Stimulated activated naive CD8-positive, alpha-beta T cell treated with anti-CD3 and anti-CD28 coated beads, Interleukin-15, Interleukin-2, amounts not matched to agents 100 ng/mL and 50 ng/mL, for 24 hours (primary cell): Measurements from ENCODE around the gene SPA17.

Experiments
- H3K27ac Mint-ChIP-seq: one replicate; pipeline ENCODE4 v1.8.0; 2021; ENCODE audit warnings: mild to moderate bottlenecking, mixed read lengths
- H3K27me3 Mint-ChIP-seq: one replicate; pipeline ENCODE4 v1.8.0; 2021; ENCODE audit warnings: mixed read lengths
- H3K36me3 Mint-ChIP-seq: one replicate; pipeline ENCODE4 v1.8.0; 2021; ENCODE audit warnings: low read depth, mixed read lengths
- H3K4me1 Mint-ChIP-seq: one replicate; pipeline ENCODE4 v1.8.0; 2021; ENCODE audit warnings: low read depth, mixed read lengths
- H3K4me3 Mint-ChIP-seq: one replicate; pipeline ENCODE4 v1.8.0; 2021; ENCODE audit warnings: mild to moderate bottlenecking, mixed read lengths
- H3K9me3 Mint-ChIP-seq: one replicate; pipeline ENCODE4 v1.8.0; 2021; ENCODE audit warnings: mixed read lengths

SPA17 gene

DNA sequence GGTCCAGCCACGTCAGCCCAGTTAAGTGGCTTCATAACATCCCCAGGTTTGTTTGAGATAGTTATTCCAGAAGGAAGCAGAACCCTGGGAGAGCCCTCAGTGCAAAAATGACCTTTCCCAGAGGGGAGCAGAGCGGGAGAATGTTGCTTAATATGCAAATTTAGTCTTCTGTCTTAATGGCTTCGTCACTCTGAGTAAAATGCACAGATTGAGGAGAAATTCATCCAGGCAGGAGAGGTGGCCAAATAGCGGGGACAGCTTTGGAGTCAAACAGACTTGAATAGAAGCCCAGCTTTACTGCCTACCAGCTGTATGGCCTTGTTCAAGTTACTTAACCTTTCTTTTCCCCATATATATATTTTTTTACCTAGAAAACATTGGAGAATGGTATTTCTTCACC, 53.8 kb downstream of the SPA17 start:
- Mint-ChIP-seq H3K27me3 (peaks cover 6% of the 10 kb centered on the region), H3K4me3 (no peak overlapping the region), H3K9me3 (no peaks in the 10 kb centered on the region), H3K27ac (no peak overlapping the region), H3K4me1 (peaks cover 22% of the 10 kb centered on the region), H3K36me3 (no peaks in the 10 kb centered on the region)

DNA sequence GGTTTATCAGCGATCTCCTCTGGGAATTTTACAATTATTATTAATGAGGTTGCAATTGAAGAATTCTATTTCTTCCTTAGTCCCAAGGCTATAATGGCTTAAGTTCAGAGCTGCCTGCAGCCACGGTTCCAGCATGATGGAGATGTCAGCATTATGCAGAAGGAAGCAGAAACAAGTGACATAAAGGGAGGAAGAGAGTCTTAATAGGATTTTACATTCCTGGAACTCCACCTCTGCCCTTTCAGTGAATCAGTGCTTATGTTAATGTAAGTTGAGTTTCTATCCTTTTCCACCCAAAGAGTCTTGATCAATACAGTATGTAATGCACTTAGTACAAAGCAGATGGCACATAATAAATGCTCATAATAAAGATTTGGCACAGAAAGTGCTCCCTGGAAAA, 54.4 kb downstream of the SPA17 start:
- H3K4me1 Mint-ChIP-seq, result peaks cover 20% of the 10 kb centered on the region
- H3K36me3 Mint-ChIP-seq, result no peaks in the 10 kb centered on the region
- H3K4me3 Mint-ChIP-seq, result no peak overlapping the region
- H3K9me3 Mint-ChIP-seq, result no peaks in the 10 kb centered on the region
- peaks cover 6% of the 10 kb centered on the region for H3K27me3 Mint-ChIP-seq
- no peak overlapping the region for H3K27ac Mint-ChIP-seq

DNA sequence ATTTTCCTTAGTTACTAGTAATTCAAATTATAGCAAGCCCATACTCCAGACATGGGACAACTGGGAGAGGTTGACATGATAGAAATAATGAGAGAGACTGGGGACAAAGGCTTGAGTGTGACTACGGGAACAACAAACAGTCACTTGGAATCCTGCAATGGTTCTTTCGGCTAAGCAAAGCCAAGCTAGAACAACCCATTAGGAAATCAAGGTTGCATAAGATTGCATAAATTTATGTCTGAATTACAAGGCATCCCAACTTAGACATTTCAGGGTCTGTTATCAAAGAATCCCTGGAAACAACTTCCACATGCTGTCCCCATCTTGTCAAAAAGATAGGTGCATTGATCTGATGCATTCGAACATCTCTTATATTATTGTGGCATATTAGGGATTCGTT, 55.9 kb downstream of the SPA17 start:
- H3K9me3 Mint-ChIP-seq, result no peaks in the 10 kb centered on the region
- peaks cover 6% of the 10 kb centered on the region for H3K27me3 Mint-ChIP-seq
- peaks cover 15% of the 10 kb centered on the region for H3K4me1 Mint-ChIP-seq
- no peaks in the 10 kb centered on the region for H3K36me3 Mint-ChIP-seq
- H3K27ac Mint-ChIP-seq, result no peak overlapping the region
- no peak overlapping the region for H3K4me3 Mint-ChIP-seq

DNA sequence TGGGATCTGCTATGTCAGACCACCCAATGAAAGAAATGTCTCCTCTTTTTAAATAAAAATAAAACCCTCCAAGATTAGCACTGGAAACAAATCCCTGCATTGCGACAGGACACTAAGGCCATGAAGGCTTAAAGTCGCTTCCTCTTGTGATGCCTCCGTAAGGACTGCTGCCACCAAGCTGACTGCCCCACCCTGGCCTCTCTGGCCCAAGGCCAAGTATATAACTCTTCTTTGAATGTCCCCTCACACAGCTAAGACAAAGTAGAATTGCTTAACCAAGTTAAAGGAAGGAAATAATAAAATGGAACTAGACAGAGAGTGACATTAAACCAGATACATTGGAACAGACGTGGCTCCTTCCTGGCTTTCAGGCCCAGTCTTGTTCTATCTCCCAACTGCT, 58.5 kb downstream of the SPA17 start:
- no peak overlapping the region for H3K27ac Mint-ChIP-seq
- H3K4me1 Mint-ChIP-seq, result no peaks in the 10 kb centered on the region
- no peaks in the 10 kb centered on the region for H3K9me3 Mint-ChIP-seq
- H3K36me3 Mint-ChIP-seq, result no peaks in the 10 kb centered on the region
- no peaks in the 10 kb centered on the region for H3K27me3 Mint-ChIP-seq
- no peak overlapping the region for H3K4me3 Mint-ChIP-seq

DNA sequence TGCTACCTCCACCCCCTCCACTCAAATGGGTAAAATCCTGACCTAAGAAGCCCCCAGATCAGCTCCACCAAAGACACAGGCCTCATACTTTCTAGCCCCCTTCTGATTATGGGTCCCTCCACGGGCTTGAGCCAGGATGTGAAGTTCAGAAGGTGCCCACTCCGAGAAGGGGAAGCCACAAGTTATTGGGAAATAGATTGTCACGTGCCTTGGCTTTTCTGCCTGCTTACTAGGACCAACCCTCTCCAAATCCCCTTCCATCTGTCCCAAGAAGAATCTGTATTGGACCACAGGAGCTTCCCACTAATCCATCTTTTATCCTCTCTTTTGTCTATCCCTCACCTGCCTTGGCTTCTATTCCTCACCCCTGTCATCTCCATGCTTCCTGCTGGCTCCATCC, 63.0 kb downstream of the SPA17 start:
- Mint-ChIP-seq H3K4me3 (no peak overlapping the region), H3K36me3 (no peaks in the 10 kb centered on the region), H3K4me1 (peaks cover 14% of the 10 kb centered on the region), H3K27ac (no peak overlapping the region), H3K9me3 (no peaks in the 10 kb centered on the region), H3K27me3 (peaks cover 8% of the 10 kb centered on the region)

DNA sequence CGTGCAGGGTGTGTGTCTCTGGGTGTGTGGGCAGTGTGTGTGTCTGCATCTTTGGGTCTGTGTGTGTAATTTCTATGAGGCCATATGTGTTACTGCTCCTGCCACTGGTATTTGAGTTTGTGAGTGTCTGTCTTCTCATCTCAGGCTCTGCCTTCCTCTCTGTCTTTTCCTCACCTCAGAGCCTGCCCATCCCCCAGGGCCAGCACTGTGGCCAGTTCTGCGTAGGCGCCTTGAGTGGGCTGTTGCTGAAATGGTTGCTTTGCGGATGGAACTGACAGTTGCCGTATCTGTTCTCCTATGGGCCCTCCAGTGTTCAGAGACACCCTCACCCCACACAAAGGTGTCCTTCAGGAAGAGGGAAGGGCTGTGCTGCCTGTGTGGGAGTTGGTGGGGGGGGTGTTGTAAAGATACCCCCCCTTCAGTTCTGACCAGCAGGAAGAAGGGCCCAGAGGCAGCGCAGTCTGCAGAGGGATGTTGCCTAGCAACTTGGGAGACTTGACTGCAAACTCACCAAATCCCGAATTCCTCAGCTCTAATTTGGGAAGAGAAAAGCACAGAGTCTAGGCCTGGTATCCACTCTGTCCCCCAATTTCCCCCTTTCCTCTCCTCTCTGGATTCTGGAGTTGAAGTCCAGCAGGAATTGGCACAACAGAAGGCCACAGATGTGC, 64.1 kb downstream of the SPA17 start:
- Mint-ChIP-seq H3K4me3 (no peak overlapping the region), H3K36me3 (no peaks in the 10 kb centered on the region), H3K27me3 (peaks cover 8% of the 10 kb centered on the region), H3K9me3 (no peaks in the 10 kb centered on the region), H3K27ac (no peak overlapping the region), H3K4me1 (peaks cover 14% of the 10 kb centered on the region)

DNA sequence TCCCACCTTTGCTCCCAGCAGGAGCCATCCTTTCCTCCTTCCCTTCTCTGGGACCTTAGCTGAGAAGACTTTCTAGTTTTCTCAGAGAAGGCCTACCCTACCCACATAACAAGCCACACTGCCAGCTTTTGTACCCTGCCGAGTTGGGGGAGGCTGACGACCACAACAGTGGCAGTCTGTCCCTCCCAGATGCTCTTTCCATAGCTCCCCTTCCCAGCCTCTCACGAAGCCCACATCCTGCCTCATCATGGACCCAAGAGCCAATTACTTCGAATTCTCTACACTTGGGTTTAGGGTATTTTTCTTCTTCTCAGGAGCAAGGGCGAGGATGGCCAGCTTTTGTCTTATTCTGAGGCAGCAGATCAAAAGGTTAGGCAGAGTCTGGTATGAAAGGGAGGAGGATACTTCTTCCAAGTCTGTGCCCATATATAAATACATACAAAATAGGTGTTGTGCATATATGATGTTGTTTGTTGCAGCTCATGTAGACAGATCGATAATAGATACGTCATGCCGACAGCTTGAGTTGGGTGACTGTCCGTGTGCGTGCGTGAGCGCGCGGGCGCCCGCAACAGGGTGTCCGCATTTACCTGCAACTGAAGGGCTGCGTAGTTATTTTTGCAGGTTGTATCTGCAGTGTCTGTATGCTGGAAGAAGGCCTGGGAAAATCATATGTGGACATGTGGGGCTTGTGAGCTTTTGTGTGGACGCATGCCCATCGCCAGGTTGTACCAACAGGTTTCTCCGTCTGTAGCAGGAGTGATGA, 65.2 kb downstream of the SPA17 start:
- peaks cover 8% of the 10 kb centered on the region for H3K27me3 Mint-ChIP-seq
- no peak overlapping the region for H3K27ac Mint-ChIP-seq
- no peaks in the 10 kb centered on the region for H3K9me3 Mint-ChIP-seq
- H3K36me3 Mint-ChIP-seq, result no peaks in the 10 kb centered on the region
- peak overlapping the region; percentile 81 for H3K4me3 Mint-ChIP-seq
- peaks cover 14% of the 10 kb centered on the region for H3K4me1 Mint-ChIP-seq

DNA sequence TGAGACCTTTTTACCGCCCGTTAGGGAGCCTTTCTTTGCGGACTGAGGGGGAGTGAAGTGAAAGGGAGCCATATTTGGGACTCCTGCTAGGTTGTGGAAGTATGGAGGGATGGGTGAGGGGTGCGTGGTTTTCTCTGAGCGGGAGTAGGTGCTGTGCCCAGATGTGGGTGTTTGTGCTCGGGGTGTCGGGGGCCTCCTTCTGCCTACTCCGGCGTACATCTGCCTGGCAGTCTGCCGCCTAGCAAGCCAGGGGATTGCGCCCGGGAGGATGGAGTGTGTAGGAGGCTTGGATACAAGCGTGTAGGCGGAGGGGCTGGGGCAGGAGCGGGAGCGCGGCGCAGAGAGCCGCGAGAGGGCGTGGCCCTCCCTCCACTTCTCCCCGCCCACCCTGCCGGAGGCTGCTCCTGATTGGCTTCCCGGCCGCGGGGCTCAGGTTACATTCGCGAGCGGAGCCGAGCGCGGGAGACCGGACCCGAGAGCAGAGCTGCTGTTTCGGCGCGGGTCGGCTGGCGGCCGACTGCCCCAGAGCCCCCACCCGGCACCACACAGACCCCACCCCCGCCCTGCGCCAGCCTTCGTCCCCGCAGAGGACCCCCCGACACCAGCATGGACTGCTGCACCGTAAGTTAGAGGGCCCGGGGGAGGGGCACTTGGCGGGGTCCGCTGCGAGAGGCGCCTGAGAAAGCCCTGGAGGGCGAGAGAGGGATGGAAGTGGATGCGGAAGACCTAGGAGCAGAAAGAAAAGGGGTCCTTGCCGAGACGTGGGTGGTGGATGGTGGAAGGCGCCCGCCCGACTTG, 66.0 kb downstream of the SPA17 start, which contains the start of gene NRGN:
Gene NRGN, plus strand, starts transcription at position 464 of the 798 bp plus-strand sequence. Its CDS starts 143 bp downstream, at position 607.
- H3K4me1 Mint-ChIP-seq, result peaks cover 14% of the 10 kb centered on the region
- no peak within 1 kb of the TSS for H3K27ac Mint-ChIP-seq
- peaks cover 8% of the 10 kb centered on the region for H3K27me3 Mint-ChIP-seq
- no peaks in the 10 kb centered on the region for H3K36me3 Mint-ChIP-seq
- H3K4me3 Mint-ChIP-seq, result peak within 1 kb of the TSS; percentile 81
- H3K9me3 Mint-ChIP-seq, result no peaks in the 10 kb centered on the region

DNA sequence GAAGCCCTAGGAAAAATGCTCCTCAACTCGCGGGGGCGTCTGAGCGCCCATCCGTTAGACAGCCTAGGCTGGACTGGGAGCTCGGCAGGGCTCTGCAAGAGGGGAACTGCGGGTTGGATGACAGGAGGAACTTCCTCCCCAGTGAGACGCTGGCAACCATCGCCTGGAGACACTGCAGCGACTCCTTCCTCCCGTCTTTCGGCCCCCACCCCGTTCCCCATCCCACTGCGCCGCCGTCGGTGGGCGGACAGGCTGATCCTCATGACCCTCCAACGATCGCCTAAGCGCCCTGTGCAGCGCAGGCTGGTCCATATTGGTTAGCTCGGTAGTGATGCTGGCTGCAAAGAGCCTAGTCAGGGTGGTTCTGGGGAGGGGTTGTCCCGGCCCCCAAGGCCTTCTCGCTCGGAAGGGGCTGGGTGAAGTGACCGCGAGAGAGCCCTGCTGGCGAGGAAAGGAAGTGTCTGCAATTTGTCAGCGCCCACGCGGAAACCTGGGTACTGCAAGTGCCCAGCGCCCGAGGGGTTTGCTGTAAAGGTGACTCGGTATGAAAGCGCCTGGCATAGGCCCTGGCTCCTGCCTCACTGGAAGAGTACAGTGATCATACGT, 66.7 kb downstream of the SPA17 start:
- Mint-ChIP-seq H3K36me3 (no peaks in the 10 kb centered on the region), H3K4me3 (peak overlapping the region; percentile 81), H3K27me3 (peaks cover 8% of the 10 kb centered on the region), H3K4me1 (peaks cover 14% of the 10 kb centered on the region), H3K27ac (no peak overlapping the region), H3K9me3 (no peaks in the 10 kb centered on the region)

DNA sequence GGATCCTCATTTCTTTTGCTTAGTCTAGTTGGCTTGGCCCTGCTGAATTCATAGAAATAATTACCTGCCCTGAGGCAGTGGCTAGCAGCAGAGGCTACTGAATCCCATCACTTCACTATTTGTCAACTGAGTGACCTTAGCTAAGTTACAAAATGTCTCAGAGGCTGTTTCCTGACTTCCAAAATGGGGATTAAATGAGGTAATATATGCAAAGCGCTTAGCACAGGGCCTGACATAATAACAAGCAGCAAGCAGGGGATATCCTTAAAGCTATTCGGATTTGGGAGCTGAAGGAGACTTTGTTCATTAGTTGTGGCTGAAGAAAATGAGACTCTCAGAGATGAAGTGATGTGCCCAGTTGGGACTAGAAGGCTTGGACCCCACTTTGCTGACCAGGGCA, 68.9 kb downstream of the SPA17 start:
- Mint-ChIP-seq H3K4me1 (peaks cover 27% of the 10 kb centered on the region), H3K4me3 (no peak overlapping the region), H3K27me3 (peaks cover 8% of the 10 kb centered on the region)

DNA sequence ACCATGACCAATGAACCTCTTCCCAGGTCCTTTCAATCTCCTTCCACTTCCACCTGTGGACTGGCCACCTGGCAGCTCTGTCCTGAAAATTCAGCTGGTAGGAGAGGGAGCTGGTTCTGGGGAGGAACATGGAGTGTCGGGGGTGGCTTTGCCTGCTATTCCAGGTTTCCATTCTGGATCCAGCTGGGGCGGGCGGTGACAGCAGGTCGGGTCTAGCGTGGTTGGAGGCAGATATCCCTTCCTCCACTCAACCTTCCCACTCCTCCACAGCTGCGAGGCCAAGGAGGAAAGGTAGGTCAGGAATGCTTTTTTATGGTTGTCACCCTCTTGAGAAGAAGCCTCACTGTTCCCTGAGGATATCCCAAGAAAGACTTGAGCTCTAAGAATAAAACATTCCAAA, 69.3 kb downstream of the SPA17 start:
- Mint-ChIP-seq H3K27ac (no peak overlapping the region), H3K4me3 (no peak overlapping the region), H3K4me1 (peaks cover 27% of the 10 kb centered on the region), H3K27me3 (peaks cover 8% of the 10 kb centered on the region), H3K9me3 (no peaks in the 10 kb centered on the region), H3K36me3 (no peaks in the 10 kb centered on the region)

More for the DNA sequence above, 68.9 kb downstream of the SPA17 start:
- H3K27ac Mint-ChIP-seq, result no peak overlapping the region
- H3K9me3 Mint-ChIP-seq, result no peaks in the 10 kb centered on the region
- no peaks in the 10 kb centered on the region for H3K36me3 Mint-ChIP-seq

DNA sequence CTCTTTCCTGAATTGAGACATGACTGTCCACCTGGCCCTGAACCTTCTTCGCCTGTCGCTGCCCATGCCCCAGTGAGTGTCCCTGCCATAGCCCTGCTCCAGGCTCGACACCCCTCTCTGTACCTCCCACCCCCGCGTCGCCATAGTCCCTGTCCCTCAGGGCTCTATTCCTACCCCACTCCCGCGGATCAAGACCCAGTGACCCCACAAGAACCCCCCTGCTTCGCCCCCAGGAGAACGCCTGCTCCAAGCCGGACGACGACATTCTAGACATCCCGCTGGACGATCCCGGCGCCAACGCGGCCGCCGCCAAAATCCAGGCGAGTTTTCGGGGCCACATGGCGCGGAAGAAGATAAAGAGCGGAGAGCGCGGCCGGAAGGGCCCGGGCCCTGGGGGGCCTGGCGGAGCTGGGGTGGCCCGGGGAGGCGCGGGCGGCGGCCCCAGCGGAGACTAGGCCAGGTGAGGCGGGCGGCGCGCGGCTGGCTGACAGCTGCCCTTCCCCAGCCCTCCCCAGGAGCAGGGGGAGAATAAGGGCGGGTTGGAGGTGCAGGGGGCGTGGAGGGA, 71.6 kb downstream of the SPA17 start:
- Mint-ChIP-seq H3K27me3 (no peaks in the 10 kb centered on the region), H3K4me3 (peak overlapping the region; percentile 33), H3K36me3 (no peaks in the 10 kb centered on the region), H3K4me1 (peaks cover 36% of the 10 kb centered on the region), H3K27ac (no peak overlapping the region), H3K9me3 (no peaks in the 10 kb centered on the region)

DNA sequence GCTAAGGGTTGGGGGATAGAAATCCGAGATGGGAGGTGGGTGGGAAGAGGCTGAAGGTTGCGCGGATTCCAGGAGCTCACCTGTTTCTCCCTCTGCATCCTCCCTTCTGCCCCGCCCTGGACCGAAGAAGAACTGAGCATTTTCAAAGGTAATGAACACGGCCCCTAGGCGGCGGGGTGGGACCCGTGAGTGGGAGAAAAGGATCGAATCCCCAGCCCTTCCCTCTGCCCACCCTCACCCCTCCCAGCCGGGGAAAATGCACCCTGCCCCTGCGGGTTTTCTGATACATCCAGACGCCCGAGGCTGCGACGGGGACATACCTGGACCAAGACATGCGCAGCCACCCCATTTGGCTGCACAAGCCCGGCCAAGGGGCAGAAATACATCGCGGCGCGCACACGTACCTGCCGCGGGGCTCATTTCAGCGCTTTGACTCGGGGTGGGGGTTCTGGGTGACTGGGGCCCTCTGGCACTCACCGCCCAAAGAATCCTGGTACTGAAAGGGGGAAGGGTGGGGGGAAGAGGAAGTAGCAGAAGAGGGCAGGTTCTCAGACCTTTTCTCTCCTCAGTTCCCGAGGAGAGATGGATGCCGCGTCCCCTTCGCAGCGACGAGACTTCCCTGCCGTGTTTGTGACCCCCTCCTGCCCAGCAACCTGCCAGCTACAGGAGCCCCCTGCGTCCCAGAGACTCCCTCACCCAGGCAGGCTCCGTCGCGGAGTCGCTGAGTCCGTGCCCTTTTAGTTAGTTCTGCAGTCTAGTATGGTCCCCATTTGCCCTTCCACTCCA, 72.3 kb downstream of the SPA17 start:
- Mint-ChIP-seq H3K36me3 (no peaks in the 10 kb centered on the region), H3K4me3 (peak overlapping the region; percentile 94), H3K9me3 (no peaks in the 10 kb centered on the region), H3K27ac (peak overlapping the region; percentile 89), H3K27me3 (no peaks in the 10 kb centered on the region), H3K4me1 (peaks cover 30% of the 10 kb centered on the region)
